HG03439 (cell line): ENCODE results near the gene ZNF280D.
A peak's percentile ranks its signal among the peaks of the same experiment; 100 is the strongest.
"Not testable (repeated sequence)": the region's sequence is repeated elsewhere in the genome, so short reads cannot be mapped to it uniquely, and the experiment has no call there.

Experiments
- ATAC-seq: cut with Tn5 transposase; IDR thresholded peaks from one replicate; pipeline ENCODE4 v1.9.1; 2021; ENCODE audit warnings: mild to moderate bottlenecking, moderate library complexity; ENCODE audit not compliant: unreplicated experiment

The ZNF280D gene

DNA sequence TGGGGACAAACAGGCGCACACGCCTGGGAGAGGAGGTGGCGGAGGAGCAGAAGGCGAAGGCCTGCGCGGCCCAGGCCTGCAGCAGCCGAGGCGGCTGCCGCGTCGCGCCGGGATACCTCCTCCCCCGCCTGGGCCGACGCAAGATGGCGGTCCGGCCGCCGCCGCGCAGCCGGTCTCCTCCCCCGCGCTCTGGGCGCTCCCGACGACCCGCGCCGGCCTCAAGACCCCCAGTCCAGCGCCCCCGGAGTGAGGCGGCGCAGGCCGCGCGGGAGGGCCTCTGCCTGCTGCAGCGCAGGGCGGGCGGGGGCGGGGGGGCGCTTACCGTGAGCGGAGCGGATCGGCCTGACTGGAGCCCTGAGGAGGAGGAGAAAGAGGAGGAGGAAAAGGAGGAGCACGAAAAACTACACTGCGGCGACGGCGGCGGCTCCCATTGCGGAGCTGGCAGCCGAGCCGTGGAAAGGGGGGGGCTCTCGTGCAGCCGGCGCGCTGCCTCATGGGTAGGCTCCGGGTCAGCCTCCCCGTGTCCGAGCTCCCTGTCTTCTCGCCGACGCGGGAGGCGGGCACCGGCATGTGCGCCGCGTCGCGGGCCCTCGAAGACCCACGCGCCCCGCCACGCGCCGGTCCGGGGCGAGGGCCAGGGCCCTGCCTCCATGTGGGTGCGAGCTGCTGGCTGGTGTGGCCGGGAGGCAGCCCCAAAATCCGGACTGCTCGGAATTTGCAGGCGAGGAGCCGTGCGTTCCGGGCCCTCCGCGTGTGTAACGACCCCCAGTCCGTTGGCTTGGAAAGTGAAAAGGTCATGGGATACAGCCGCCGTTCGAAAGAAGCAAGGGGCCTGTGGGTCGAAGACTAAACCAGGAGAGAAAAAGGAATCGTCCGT, at the start of gene ZNF280D:
ZNF280D (minus strand) TSS at position 374 of the 877 bp plus-strand sequence. CDS start 26,400 bp downstream, outside the sequence.
- ATAC-seq: peak; percentile 77

GRCh38 chr15:56782306-56782705, 49.0 kb upstream of the ZNF280D start:
- ATAC-seq: no peak

DNA sequence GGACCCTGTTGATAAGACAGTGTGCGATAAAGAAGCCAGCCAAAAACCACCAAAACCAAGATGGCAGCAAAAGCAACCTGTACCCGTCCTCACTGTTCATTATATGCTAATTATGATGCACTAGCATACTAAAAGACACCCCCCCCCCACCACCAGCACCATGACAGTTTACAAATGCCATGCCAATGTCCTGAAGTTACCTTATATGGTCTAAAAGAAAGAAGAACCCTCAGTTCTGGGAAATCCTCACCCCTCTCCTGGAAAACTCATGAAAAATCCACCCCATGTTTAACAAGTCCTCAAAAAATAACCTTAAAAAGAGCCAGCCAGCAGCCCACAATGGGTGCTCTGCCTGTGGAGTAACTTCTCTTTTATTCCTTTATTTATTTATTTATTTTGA, 48.4 kb upstream of the ZNF280D start:
- no peak for ATAC-seq

DNA sequence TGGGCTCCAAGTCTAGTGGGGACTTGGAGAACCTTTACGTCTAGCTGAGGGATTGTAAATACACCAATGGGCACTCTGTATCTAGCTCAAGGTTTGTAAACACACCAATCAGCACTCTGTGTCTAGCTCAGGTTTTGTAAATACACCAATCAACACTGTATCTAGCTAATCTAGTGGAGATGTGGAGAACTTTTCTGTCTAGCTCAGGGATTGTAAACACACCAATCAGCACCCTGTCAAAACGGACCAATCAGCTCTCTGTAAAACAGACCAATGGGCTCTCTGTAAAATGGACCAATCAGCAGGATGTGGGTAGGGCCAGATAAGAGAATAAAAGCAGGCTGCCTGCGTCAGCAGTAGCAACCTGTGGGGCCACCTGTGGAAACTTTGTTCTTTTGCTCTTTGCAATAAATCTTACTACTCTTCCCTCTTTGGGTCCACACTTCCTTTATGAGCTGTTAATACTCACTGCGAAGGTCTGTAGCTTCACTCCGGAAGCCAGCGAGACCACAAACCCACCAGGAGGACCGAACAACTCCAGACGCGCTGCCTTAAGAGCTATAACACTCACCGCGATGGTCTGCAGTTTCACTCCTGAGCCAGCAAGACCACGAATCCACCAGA, 46.9 kb upstream of the ZNF280D start:
- not testable (repeated sequence) for ATAC-seq

GRCh38 chr15:56779449-56779848, 46.1 kb upstream of the ZNF280D start:
- not testable (repeated sequence) for ATAC-seq

DNA sequence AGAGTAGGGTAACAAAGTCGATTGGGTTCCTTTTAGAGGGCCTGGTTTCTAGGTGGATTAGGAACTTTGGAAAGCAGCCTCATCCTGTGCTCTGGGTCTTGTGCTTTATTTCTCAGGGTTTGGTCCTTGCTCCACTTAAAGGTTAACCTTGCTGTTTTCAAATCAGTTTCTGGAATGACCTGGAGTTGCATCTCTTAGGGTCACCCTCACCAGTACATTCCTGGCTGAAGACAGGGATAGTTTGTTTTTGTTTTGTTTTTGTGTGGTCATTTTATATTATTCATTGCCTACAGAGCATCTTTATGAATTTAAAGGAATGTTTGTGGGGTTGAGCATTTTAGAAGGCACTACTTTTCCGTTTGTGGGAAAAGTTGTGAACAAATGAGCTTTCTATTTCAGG, 45.5 kb upstream of the ZNF280D start:
- ATAC-seq: no peak

GRCh38 chr15:56776839-56777238, 43.5 kb upstream of the ZNF280D start:
- ATAC-seq: no peak

DNA sequence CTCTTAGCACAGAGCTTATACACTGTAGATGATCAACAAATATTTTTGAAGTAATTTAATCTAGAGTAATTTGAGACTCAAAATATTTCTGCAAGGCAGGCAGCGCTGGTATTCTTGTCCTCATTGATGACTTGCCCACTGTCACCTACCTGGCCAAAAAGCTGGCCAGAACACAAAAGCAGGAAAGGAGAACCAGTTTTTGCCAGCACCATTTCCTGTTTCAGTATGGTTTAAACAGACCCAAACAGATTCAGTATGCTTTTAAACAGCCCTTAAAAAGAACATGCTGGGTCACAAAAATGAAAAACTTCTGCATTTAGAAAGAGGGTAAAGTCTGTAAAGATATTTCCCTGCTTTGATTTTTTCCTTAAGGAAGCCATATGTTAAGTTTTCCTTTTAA, 42.3 kb upstream of the ZNF280D start:
- no peak for ATAC-seq

- no peak for ATAC-seq
Measured at GRCh38 chr15:56774356-56774755, 41.0 kb upstream of the ZNF280D start.

DNA sequence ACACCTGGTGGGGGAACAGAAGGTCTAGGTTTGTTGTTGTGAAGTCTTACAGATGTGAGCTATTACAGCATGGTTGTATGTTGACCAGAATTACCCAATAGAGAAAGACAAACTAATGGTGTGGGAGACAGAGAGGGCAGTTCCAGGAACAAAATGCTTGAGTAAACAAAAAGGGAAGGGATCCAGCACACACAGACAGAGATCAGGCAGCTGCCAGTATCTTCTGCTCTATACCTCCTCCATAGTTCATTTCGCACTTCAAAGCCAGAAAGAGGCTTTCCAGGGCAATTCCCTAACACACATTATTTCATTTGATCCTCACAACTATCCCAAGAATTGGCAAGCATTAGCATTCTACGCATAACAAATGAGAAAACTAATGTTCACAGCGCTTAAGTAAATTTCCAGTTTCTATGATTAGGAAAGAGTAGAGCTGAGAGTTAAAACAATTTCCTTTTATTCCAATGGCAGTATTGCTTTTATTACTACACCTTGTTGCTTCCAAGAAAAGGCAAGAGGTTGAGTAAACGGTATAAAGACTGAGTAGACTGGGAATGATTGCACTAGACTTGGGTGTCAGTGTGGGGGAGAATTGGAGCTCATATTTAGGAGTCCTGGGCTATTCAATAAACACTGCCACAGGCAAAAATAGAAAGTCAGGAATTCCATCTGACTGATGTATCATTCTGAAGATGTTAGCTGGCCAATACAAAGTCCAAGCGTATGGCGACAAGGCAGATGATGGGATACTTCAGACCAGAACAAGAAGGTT, 39.7 kb upstream of the ZNF280D start:
- ATAC-seq: no peak

DNA sequence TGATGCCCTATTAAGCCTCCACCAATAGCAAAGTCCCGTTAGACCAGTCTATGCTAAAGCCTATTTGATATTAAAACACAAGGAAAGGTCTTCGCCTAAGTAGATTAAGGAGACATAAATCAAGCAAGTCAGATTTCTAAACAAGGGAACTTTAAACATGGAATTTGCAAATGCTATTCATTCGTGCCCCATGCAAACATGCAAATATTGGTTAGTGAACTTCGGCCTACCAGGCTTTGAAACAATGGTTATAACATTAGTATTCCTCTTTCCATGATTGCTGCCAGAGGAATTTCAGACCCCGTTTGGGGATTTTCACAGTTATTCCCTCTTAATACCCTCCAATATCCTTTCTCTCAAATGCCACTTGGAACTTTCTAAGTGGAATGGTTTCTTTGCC, 36.9 kb upstream of the ZNF280D start:
- ATAC-seq: no peak

DNA sequence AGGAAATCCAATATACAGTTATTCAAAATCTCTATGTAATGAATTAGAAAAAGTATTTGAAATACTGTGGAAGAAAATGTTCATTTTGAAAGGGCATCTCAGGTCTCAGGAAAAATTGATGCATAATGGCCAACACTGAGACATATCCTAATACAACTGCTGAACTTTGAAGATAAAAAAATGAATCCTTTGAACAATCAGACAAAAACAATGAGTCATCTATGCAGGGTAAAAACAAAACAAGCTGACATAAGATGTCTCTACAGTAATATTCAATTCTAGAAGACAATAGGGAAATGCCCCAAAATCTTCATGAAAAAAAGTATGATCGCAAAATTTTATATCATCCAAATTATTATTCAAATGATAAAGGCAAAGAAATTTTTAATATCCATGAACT, 34.0 kb upstream of the ZNF280D start:
- no peak for ATAC-seq

DNA sequence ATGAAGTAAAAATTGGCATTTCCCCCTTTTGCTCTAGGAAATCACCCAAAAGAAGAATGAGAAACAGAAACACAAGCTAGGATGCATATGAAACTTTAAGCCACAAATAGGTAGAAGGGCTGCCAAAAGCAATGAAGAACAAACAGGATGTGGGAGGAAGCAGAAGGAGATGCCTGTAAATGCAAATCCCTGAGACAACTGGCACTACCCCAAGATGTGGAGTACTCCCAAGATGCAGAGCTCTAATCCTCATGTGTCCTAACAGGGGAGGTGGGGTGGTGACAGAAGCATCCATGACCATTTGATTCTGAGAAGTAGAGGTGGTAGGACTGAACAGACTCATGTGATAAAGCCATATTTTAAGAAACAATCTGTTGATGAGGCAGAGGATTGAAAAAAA, 31.9 kb upstream of the ZNF280D start:
- no peak for ATAC-seq

DNA sequence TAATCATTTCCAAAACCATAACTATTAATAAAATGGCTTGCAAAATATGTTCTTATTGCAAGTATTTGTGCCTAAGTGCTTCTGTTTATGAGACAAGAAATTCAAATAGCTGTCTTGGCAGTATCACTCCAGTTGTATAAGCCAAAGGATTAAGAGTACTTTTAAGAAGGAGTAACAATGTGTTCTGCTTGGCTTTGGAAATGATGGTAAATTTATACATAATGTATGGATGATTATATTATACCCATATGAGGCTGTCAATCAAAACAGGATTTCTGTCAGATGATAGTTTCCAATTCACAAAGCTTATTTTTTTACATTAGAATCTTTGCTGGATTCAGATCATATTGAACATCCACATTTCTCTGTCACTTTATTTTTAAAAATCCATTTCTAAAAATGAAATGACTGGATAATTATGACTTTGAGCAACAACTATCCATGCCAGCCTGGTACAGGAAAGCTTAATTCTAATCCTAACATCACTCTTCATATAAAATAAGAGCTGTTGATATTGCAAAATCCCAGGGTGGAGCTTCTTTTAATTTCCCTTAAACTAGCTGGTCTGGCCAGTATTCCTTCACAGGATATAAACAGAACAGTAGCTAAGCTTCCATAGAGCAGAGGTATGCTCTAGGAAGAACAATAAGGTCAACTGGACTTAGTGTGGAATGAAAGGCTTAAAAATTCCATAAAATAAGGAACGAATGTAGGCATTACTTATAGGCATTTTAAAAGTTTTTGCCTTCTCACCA, 30.0 kb upstream of the ZNF280D start:
- ATAC-seq: no peak

DNA sequence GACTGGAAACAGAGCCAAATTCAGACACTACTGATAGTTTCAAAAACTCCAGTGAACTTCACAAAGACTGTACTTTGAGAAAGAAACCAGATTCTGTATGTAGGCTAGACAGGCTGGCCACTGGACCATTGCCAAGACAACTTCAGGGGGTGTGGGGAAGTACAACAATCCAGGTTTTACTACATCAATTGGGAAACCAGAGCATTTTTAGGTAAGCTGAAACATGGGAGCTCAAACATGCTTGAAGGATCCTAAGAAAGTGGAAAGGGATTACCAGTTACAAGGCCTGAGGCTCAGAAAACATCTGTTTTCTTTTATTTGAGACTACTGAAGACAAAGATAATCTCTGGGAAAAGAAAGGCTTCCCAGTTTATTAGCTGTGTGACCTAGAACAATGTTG, 26.9 kb upstream of the ZNF280D start:
- no peak for ATAC-seq

GRCh38 chr15:56759450-56759845, 26.1 kb upstream of the ZNF280D start:
- no peak for ATAC-seq

GRCh38 chr15:56758770-56759449, 25.6 kb upstream of the ZNF280D start:
- ATAC-seq: no peak

DNA sequence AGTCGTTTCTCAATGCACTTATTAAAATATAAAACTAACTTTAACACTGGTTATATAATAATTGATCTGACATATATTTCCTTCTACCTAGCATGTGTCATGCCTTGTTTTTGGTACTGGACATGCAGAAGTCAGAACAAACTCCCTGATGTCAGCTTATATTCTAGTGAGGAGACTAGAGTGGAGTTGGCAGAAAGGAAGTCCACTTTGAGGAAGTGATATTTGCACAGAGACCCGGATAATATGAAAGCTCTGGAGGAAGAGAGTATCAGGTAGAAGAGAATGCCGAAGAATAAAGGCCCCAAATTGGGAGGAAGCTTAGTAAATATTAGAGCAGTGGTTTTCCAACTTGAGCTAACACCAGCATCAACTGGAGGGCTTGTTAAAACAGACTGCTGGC, 24.6 kb upstream of the ZNF280D start:
- ATAC-seq: no peak

DNA sequence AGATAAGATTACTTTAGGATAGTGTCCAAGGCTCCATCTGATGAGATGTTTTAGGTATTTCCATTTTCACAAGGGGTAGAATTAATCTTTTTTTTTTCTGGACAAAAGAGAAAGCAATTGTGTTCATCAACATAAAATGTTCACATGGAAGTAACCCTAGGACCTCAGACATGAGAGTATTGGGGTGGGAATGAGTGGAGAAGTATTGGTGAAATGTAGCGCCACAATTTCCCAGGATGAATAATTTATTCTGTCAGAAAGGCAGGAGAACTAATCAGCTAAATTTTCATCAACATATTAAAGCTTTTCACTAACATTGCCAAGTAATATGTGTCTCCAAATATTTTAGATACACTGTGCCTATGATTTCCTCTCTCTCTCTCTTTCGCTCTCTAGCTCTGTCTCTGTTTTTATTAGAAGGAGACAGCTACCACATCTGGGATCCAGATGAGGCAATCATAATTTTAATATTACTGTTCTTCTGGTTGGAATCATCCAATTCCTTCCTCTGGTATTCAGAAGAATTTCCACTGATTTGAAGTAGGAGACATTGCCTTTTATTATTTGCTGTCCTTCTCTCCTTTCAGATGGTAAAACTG, 21.6 kb upstream of the ZNF280D start:
- no peak for ATAC-seq

- ATAC-seq: no peak
Measured at GRCh38 chr15:56752986-56753385, 19.7 kb upstream of the ZNF280D start.
